Naive thymus-derived CD8-positive, alpha-beta T cell (primary cell): ENCODE results near the gene GOLGA8Q. TPM values are rescaled to one million over a fixed set of nuclear protein-coding genes. Genes with fewer than 3 reads are reported as not detected.
A peak's percentile ranks its signal among the peaks of the same experiment; 100 is the strongest.
"Not testable (repeated sequence)": the region's sequence is repeated elsewhere in the genome, so short reads cannot be mapped to it uniquely, and the experiment has no call there.

Experiments used
- ATAC-seq, 2 donors: fragments of 150-1000 bp; cut with Tn5 transposase in 1 of 2; sonication (Bioruptor Pico), chemical (Tn5 transposase) in 1 of 2; 1 replicate in 1 of 2; 2 replicates in 1 of 2; pipeline ENCODE4 v1.10.0; 2021; ENCODE audit warnings: mild to moderate bottlenecking in 2 of 2, moderate library complexity in 2 of 2
- POLR2A ChIA-PET: fragments of 350-600 bp; sonication (Branson Sonifier 250); formaldehyde crosslinking; loops from one replicate; lab custom pipeline; 2021; ENCODE audit warnings: antibody characterized with exemption; lab: Charles Lee
- DNase-seq, 10 donors: peaks; one replicate each; pipeline versions ENCODE4 v3.0.0 to v3.0.0-alpha.2; 2020 to 2022
- H3K27ac Mint-ChIP-seq, 10 donors: one replicate each; pipeline ENCODE4 v1.8.0; 2020 to 2022; ENCODE audit warnings: mild to moderate bottlenecking in 10 of 10, mixed read lengths in 10 of 10, moderate library complexity in 4 of 10, inconsistent platforms in 1 of 10
- H3K27me3 Mint-ChIP-seq, 5 donors: one replicate each; pipeline ENCODE4 v1.8.0; 2021 to 2022; ENCODE audit warnings: mixed read lengths in 5 of 5
- H3K36me3 Mint-ChIP-seq, 3 donors: one replicate each; pipeline ENCODE4 v1.8.0; 2020 to 2022; ENCODE audit warnings: mixed read lengths in 3 of 3, mild to moderate bottlenecking in 2 of 3, inconsistent platforms in 1 of 3
- H3K4me1 Mint-ChIP-seq, 4 donors: one replicate each; pipeline ENCODE4 v1.8.0; 2021 to 2022; ENCODE audit warnings: mixed read lengths in 4 of 4
- H3K4me3 Mint-ChIP-seq, 10 donors: one replicate each; pipeline ENCODE4 v1.8.0; 2020 to 2022; ENCODE audit warnings: mild to moderate bottlenecking in 10 of 10, mixed read lengths in 10 of 10, moderate library complexity in 6 of 10, inconsistent platforms in 1 of 10
- H3K9me3 Mint-ChIP-seq, 9 donors: one replicate each; pipeline ENCODE4 v1.8.0; 2020 to 2022; ENCODE audit warnings: mixed read lengths in 9 of 9, mild to moderate bottlenecking in 3 of 9, inconsistent platforms in 1 of 9, moderate library complexity in 1 of 9
- polyA plus RNA-seq, 3 donors: library from polyadenylated mRNA; unstranded; fragments of 300-500 nt; fragmentation: Illumina TruSeq; gene quantifications; one replicate each; pipeline ENCODE4 v1.2.3, GENCODE V29; 2021
- total RNA-seq, 8 experiments: library from RNA in 2 of 8; stranded (reverse) in 2 of 8; gene quantifications; one replicate each; pipeline ENCODE4 v1.2.3 and lab custom pipeline; 2021 to 2026

GOLGA8Q gene, protein sequence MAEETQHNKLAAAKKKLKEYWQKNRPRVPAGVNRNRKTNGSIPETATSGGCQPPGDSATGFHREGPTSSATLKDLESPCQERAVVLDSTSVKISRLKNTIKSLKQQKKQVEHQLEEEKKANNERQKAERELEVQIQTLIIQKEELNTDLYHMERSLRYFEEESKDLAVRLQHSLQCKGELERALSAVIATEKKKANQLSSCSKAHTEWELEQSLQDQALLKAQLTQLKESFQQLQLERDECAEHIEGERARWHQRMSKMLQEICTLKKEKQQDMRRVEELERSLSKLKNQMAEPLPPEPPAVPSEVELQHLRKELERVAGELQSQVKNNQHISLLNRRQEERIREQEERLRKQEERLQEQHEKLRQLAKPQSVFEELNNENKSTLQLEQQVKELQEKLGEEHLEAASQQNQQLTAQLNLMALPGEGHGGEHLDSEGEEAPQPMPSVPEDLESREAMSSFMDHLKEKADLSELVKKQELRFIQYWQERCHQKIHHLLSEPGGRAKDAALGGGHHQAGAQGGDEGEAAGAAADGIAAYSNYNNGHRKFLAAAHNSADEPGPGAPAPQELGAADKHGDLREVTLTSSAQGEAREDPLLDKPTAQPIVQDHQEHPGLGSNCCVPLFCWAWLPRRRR
- 1 to 10 TPM; 2.6 TPM for total RNA-seq
- polyA plus RNA-seq = not detected
- total RNA-seq (lab: John Stamatoyannopoulos, UW) = 0 to 0.35 (median 0.07) reads per million in 6 experiments

GRCh38 chr15:30551750-30552149 is at the start of gene GOLGA8Q:
Gene GOLGA8Q (plus strand): TSS chr15:30552050. CDS start chr15:30552078, 28 bp downstream.
- H3K36me3 Mint-ChIP-seq, H3K9me3 Mint-ChIP-seq, POLR2A ChIA-PET, DNase-seq, H3K27me3 Mint-ChIP-seq, H3K4me1 Mint-ChIP-seq, H3K4me3 Mint-ChIP-seq, H3K27ac Mint-ChIP-seq, ATAC-seq: not testable (repeated sequence)

DNA sequence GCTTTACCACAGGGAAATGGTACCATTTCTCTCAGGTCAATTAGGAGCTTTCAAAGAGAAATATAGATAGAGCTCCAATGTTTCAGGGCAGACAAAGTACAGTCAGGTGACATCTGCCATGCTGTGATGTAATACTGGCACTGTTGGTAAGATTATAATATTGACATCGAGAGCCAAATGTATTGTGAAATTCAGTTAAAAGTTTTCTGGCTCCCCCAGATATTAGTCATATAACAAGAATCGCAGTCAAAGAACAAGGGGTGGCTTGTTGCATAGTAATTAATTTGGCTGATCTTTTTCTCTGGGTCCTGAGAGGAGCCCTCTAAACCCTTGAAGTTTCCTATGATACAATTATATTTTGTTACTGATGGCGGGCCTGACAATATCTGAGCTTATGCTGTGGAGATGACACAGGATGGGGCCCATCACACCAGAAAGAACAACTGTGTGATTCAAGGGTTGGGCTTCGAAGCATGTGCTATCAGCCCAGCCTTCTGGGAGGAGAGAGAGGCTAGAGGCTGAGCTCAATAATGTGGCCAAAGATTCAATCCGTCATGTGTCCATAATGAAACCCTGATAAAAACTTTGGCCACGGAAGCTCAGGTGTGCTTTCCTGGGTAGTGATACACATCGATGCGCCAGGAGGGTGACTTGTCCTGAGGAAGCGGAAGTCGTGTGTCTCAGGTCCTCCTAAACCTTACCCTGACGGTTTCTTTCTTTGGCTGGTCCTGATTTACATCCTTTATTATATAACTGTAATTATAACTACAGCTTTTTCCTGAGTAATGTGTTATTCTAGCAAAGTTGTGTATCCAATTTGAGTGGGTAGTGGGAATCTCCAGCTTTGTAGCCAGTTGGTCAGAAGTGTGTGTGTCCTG is 48.7 kb upstream of the GOLGA8Q start:
- not testable (repeated sequence) for DNase-seq

GRCh38 chr15:30504162-30504843 is 47.5 kb upstream of the GOLGA8Q start:
- H3K9me3 Mint-ChIP-seq, POLR2A ChIA-PET, DNase-seq, H3K27me3 Mint-ChIP-seq, H3K36me3 Mint-ChIP-seq, H3K4me1 Mint-ChIP-seq, ATAC-seq, H3K4me3 Mint-ChIP-seq, H3K27ac Mint-ChIP-seq: not testable (repeated sequence)

More for the DNA sequence above, 48.7 kb upstream of the GOLGA8Q start:
- ATAC-seq, H3K27ac Mint-ChIP-seq, H3K4me1 Mint-ChIP-seq, POLR2A ChIA-PET, H3K4me3 Mint-ChIP-seq, H3K36me3 Mint-ChIP-seq, H3K27me3 Mint-ChIP-seq, H3K9me3 Mint-ChIP-seq: not testable (repeated sequence)

- ATAC-seq, H3K36me3 Mint-ChIP-seq, H3K4me3 Mint-ChIP-seq, POLR2A ChIA-PET, H3K9me3 Mint-ChIP-seq, H3K4me1 Mint-ChIP-seq, H3K27ac Mint-ChIP-seq, DNase-seq, H3K27me3 Mint-ChIP-seq: not testable (repeated sequence)
These were observed 37.3 kb upstream of the GOLGA8Q start for GRCh38 chr15:30514545-30514944.

GRCh38 chr15:30523453-30524243 is 28.2 kb upstream of the GOLGA8Q start:
- H3K4me1 Mint-ChIP-seq, H3K27ac Mint-ChIP-seq, POLR2A ChIA-PET, H3K9me3 Mint-ChIP-seq, H3K4me3 Mint-ChIP-seq, DNase-seq, ATAC-seq, H3K36me3 Mint-ChIP-seq, H3K27me3 Mint-ChIP-seq: not testable (repeated sequence)

DNA sequence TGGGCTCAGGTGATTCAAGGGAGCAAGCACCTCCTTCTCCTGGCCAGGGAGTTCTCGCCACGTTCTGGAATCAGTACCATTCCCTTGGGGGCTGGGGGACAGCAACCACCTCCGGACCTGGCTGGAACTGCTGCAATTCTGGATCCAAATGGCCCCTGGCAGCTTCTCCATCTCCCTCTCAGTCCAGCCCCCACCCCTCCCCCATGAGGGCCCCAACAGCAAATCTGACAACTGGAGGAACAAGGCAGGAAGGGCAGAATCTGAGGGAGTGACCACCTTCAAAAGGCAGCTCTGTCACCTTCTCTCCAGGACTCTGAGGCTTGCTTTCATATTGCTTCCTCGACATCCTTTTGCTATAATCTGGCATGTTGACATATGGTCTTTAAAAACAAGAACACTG is 25.9 kb upstream of the GOLGA8Q start:
- POLR2A ChIA-PET, H3K27me3 Mint-ChIP-seq, H3K9me3 Mint-ChIP-seq, DNase-seq, H3K4me1 Mint-ChIP-seq, ATAC-seq, H3K36me3 Mint-ChIP-seq, H3K27ac Mint-ChIP-seq, H3K4me3 Mint-ChIP-seq: not testable (repeated sequence)

- H3K27ac Mint-ChIP-seq, ATAC-seq, DNase-seq, H3K4me3 Mint-ChIP-seq, H3K36me3 Mint-ChIP-seq, POLR2A ChIA-PET, H3K9me3 Mint-ChIP-seq, H3K27me3 Mint-ChIP-seq, H3K4me1 Mint-ChIP-seq: not testable (repeated sequence)
These were observed 22.8 kb upstream of the GOLGA8Q start for GRCh38 chr15:30529049-30529448.

- H3K36me3 Mint-ChIP-seq, H3K27me3 Mint-ChIP-seq, POLR2A ChIA-PET, H3K9me3 Mint-ChIP-seq, H3K27ac Mint-ChIP-seq, H3K4me3 Mint-ChIP-seq, H3K4me1 Mint-ChIP-seq: not testable (repeated sequence)
- DNase-seq (peak in 5 of 10 donors; percentile 4 to 20 (median 8)), ATAC-seq (peak; percentile 68 to 74)
These were observed 15.1 kb downstream of the GOLGA8Q start for GRCh38 chr15:30566949-30567348.

DNA sequence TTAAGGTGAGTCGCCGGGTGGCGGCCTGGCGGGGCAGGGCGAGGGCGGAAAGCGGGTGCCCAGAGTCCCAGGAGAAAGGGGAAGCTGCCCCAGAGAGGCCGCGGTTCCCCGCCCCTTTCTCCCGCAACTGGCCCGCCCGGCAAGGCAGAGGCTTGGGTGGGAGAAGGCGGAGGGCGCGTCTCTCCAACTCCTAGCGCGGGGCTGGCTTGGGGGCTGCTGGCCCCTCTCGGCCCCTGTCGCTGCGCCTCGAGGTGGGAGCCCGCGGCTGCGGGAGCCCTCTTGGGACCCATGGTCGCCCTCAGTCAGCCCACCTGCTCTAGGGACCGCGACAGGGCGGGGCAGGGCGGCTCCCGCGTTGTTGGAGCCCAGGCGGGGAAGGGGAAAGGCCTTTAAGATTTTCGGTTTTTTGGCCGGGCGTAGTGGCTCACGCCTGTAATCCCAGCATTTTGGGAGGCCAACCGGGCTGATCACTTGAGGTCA is 21.2 kb downstream of the GOLGA8Q start:
- POLR2A ChIA-PET, H3K27ac Mint-ChIP-seq, H3K36me3 Mint-ChIP-seq, DNase-seq, H3K9me3 Mint-ChIP-seq, H3K4me3 Mint-ChIP-seq, H3K27me3 Mint-ChIP-seq, H3K4me1 Mint-ChIP-seq: not testable (repeated sequence)
- ATAC-seq = peak; percentile 50 to 65

GRCh38 chr15:30579394-30579970 is 27.6 kb downstream of the GOLGA8Q start:
- POLR2A ChIA-PET, H3K4me3 Mint-ChIP-seq, H3K36me3 Mint-ChIP-seq, H3K27ac Mint-ChIP-seq, H3K4me1 Mint-ChIP-seq, ATAC-seq, H3K9me3 Mint-ChIP-seq, DNase-seq, H3K27me3 Mint-ChIP-seq: not testable (repeated sequence)

DNA sequence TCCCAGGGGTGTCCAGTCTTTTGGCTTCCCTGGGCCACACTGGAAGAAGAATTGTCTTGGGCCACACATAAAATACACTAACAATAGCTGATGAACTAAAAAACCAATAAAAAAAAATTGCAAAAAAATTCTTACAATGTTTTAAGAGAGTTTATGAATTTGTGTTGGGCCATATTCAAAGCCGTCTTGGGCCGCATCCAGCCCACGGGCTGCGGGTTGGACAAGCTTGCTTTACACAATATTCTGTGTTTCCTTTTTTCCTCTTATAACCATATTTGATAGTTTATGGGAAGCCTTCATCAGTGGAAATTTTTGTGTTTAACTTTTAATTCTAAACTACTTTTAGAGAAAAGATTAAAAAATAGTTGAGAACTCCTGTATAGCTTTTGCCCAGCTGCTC is 28.9 kb downstream of the GOLGA8Q start:
- H3K27me3 Mint-ChIP-seq, POLR2A ChIA-PET, H3K36me3 Mint-ChIP-seq, H3K9me3 Mint-ChIP-seq, DNase-seq, H3K4me1 Mint-ChIP-seq, H3K27ac Mint-ChIP-seq, ATAC-seq, H3K4me3 Mint-ChIP-seq: not testable (repeated sequence)
